Caki2 (cell line): ENCODE results near the gene LRIT3. TPM values are rescaled to one million over a fixed set of nuclear protein-coding genes. Genes with fewer than 3 reads are reported as not detected.

ENCODE experiments used
- total RNA-seq: library from RNA; depleted of rRNA; stranded (reverse); fragments of >200 nt; shearing (Covaris generic); gene quantifications from 2 replicates; pipeline ENCODE4 v1.2.3, GENCODE V29; 2014; ENCODE audit warnings: low replicate concordance; rRNA removed

LRIT3 gene
- total RNA-seq, 1 experiment from 2014 or later, result not detected

Other genes with a start within 250 kb of the LRIT3 start
- gene CASP6, start 144.7 kb upstream of the LRIT3 start, total RNA-seq, result 32.7 and 34.1 TPM in 2 replicates
- gene PLA2G12A, start 118.0 kb upstream of the LRIT3 start, total RNA-seq, result 11.4 and 17.3 TPM in 2 replicates
- gene CFI, start 46.1 kb upstream of the LRIT3 start, total RNA-seq, result 1.6 TPM in 1 of 2 replicates, not detected in the other
- 0.93 and 11.9 TPM in 2 replicates for gene GAR1, start 32.3 kb upstream of the LRIT3 start, total RNA-seq
- not detected in 2 replicates for gene RRH, start 20.1 kb upstream of the LRIT3 start, total RNA-seq
- 8.6 and 8.8 TPM in 2 replicates for gene EGF, start 64.8 kb downstream of the LRIT3 start, total RNA-seq